ENCODE data around the gene SLC35E3.

DNA sequence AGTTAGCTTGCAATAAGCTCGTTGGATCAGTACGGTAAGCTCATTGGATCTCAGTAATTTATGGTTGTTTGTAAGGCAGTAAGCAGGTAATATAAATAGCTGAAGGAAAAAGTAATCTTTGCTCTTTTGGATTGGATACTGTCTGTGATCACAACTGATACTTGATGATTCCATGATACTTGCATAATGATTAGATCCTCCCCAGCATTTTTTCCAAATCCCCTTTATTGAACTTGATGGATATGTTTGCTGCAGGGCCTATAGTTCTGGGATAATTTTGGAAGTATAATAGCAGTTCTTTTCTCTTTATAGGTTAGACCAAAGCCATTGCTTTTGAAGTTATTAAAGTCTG, 67.2 kb downstream of the SLC35E3 start:
- TF ChIP-seq, protein P1, sequence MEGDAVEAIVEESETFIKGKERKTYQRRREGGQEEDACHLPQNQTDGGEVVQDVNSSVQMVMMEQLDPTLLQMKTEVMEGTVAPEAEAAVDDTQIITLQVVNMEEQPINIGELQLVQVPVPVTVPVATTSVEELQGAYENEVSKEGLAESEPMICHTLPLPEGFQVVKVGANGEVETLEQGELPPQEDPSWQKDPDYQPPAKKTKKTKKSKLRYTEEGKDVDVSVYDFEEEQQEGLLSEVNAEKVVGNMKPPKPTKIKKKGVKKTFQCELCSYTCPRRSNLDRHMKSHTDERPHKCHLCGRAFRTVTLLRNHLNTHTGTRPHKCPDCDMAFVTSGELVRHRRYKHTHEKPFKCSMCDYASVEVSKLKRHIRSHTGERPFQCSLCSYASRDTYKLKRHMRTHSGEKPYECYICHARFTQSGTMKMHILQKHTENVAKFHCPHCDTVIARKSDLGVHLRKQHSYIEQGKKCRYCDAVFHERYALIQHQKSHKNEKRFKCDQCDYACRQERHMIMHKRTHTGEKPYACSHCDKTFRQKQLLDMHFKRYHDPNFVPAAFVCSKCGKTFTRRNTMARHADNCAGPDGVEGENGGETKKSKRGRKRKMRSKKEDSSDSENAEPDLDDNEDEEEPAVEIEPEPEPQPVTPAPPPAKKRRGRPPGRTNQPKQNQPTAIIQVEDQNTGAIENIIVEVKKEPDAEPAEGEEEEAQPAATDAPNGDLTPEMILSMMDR (IDR thresholded peaks at IDR 0.05), result no peak
- no peak for TF ChIP-seq POLR2A (IDR thresholded peaks at IDR 0.05)

All from testis (tissue), 2 donors.